ENCODE measurements around the gene LRRC37A2. TPM values are rescaled to one million over a fixed set of nuclear protein-coding genes. Genes with fewer than 3 reads are reported as not detected.
"Not testable (repeated sequence)": the region's sequence is repeated elsewhere in the genome, so short reads cannot be mapped to it uniquely, and the experiment has no call there.

LRRC37A2 gene

DNA sequence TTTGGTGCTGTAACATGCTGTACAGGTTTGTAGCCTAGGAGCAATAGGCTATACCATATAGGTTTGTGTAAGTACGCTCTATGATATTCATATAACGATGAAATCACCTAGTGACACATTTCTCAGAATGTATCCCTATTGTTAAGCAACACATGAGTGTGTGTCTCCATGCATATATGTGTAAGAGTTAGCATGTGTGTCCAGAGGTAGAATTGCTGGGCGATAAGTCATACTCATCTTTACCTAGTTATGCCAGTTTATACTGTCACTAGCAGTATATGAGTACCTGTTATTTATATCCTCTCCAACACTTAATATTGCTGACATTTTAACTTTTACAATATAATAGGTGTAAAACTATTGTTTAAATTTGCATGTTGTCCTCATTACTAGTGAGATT is 88.5 kb downstream of the LRRC37A2 start:
- H4K5ac ChIP-seq (ENCODE audit: low read length); H3K27ac ChIP-seq (ENCODE audit: low read depth, low read length); H3K9ac ChIP-seq (ENCODE audit: low read length); H3K4me3 ChIP-seq (ENCODE audit: low read length); H2BK15ac ChIP-seq (replicated peaks; ENCODE audit: low read depth); DNase-seq; H3K36me3 ChIP-seq (ENCODE audit: control insufficient read depth, insufficient read depth, low read length); H3K56ac ChIP-seq (ENCODE audit: low read length); H3K79me1 ChIP-seq (ENCODE audit: low read length); H2BK5ac ChIP-seq (ENCODE audit: low read length); H3K4me2 ChIP-seq (ENCODE audit: low read length); H2BK120ac ChIP-seq (ENCODE audit: low read depth, low read length); H3K4ac ChIP-seq (ENCODE audit: low read depth, low read length); H4K8ac ChIP-seq (ENCODE audit: low read depth, low read length); H3K4me1 ChIP-seq (ENCODE audit: control insufficient read depth, low read depth, low read length); H3K79me2 ChIP-seq (ENCODE audit: control insufficient read depth, insufficient read depth, low read length); H3K18ac ChIP-seq (ENCODE audit: low read length); H3K27me3 ChIP-seq (ENCODE audit: insufficient read depth, low read length, poor library complexity); H3K23ac ChIP-seq (ENCODE audit: low read length); H2AK5ac ChIP-seq (ENCODE audit: low read length): not testable (repeated sequence)
- no CpG with 5 or more reads among the region's 3 CpGs for WGBS (ENCODE audit: extremely low coverage, insufficient coverage, low lambda C conversion rate)

DNA sequence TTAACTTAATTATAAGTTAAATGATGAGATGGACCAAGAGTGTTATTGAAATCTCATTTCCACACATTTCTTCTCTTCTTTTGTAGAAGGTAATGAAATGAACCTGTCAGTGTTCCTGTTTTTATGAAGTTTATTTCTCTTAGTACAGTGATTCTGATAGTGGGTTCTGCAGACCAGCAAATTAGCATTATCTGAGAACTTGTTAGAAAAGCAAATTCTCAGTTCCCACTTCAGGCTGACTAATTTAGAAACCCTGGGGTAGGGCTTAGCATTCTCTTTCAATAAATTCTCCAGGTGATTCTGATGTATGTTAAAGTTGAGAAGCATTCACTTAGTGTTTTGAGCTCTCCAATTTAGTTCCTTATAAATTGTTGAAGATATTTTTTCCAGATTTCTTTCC is 90.9 kb downstream of the LRRC37A2 start:
- H2BK15ac ChIP-seq (replicated peaks; ENCODE audit: low read depth); H3K4ac ChIP-seq (ENCODE audit: low read depth, low read length); H3K23ac ChIP-seq (ENCODE audit: low read length); H3K18ac ChIP-seq (ENCODE audit: low read length); H3K79me2 ChIP-seq (ENCODE audit: control insufficient read depth, insufficient read depth, low read length); H3K27ac ChIP-seq (ENCODE audit: low read depth, low read length); DNase-seq; H3K4me3 ChIP-seq (ENCODE audit: low read length); H4K8ac ChIP-seq (ENCODE audit: low read depth, low read length); H2BK120ac ChIP-seq (ENCODE audit: low read depth, low read length); H2AK5ac ChIP-seq (ENCODE audit: low read length); H3K79me1 ChIP-seq (ENCODE audit: low read length); H3K4me1 ChIP-seq (ENCODE audit: control insufficient read depth, low read depth, low read length); H3K36me3 ChIP-seq (ENCODE audit: control insufficient read depth, insufficient read depth, low read length); H3K4me2 ChIP-seq (ENCODE audit: low read length); H3K9ac ChIP-seq (ENCODE audit: low read length); H3K56ac ChIP-seq (ENCODE audit: low read length); H3K27me3 ChIP-seq (ENCODE audit: insufficient read depth, low read length, poor library complexity); H4K5ac ChIP-seq (ENCODE audit: low read length); H2BK5ac ChIP-seq (ENCODE audit: low read length): not testable (repeated sequence)

Small RNA genes lying within 50 kb of the gene (small RNA-seq; reads per million reads assigned to genes)
- gene RN7SL199P (ENCODE audit: insufficient read depth): not detected
